ENCODE measurements around the gene UMODL1. TPM values are rescaled to one million over a fixed set of nuclear protein-coding genes. Genes with fewer than 3 reads are reported as not detected.

UMODL1 gene
- 0.08 TPM in 1 of 2 replicates, not detected in the other for total RNA-seq (2014; rRNA removed; shearing (Covaris generic))

GRCh38 chr21:42071146-42071737, at the start of gene UMODL1:
Gene UMODL1 (plus strand): TSS chr21:42071317. CDS start chr21:42071317, 0 bp downstream.
- DNase-seq (ENCODE audit: low spot score): no peak

- no peak for DNase-seq (ENCODE audit: low spot score)
Observed at GRCh38 chr21:42021371-42022090, 49.6 kb upstream of the UMODL1 start.

- no peak for DNase-seq (ENCODE audit: low spot score)
Observed at GRCh38 chr21:42022091-42022430, 49.1 kb upstream of the UMODL1 start.

- no peak for DNase-seq (ENCODE audit: low spot score)
Observed at GRCh38 chr21:42022906-42023305, 48.2 kb upstream of the UMODL1 start.

- DNase-seq (ENCODE audit: low spot score): no peak
Observed at GRCh38 chr21:42025376-42026081, 45.6 kb upstream of the UMODL1 start.

- no peak for DNase-seq (ENCODE audit: low spot score)
Observed at GRCh38 chr21:42026082-42026435, 45.1 kb upstream of the UMODL1 start.

- DNase-seq (ENCODE audit: low spot score): no peak
Observed at GRCh38 chr21:42027085-42027821, 43.9 kb upstream of the UMODL1 start.

- no peak for DNase-seq (ENCODE audit: low spot score)
Observed at GRCh38 chr21:42027822-42028765, 43.0 kb upstream of the UMODL1 start.

GRCh38 chr21:42028766-42029425, 42.2 kb upstream of the UMODL1 start:
- DNase-seq (ENCODE audit: low spot score): no peak

- DNase-seq (ENCODE audit: low spot score): no peak
Observed at GRCh38 chr21:42030311-42030710, 40.8 kb upstream of the UMODL1 start.

- no peak for DNase-seq (ENCODE audit: low spot score)
Observed at GRCh38 chr21:42031241-42031640, 39.9 kb upstream of the UMODL1 start.

GRCh38 chr21:42031816-42032215, 39.3 kb upstream of the UMODL1 start:
- DNase-seq (ENCODE audit: low spot score): no peak

- no peak for DNase-seq (ENCODE audit: low spot score)
Observed at GRCh38 chr21:42032266-42032665, 38.9 kb upstream of the UMODL1 start.

GRCh38 chr21:42032968-42033367, 38.1 kb upstream of the UMODL1 start:
- no peak for DNase-seq (ENCODE audit: low spot score)

GRCh38 chr21:42036313-42036712, 34.8 kb upstream of the UMODL1 start:
- DNase-seq (ENCODE audit: low spot score): no peak

- no peak for DNase-seq (ENCODE audit: low spot score)
Observed at GRCh38 chr21:42037516-42037915, 33.6 kb upstream of the UMODL1 start.

GRCh38 chr21:42037943-42038342, 33.2 kb upstream of the UMODL1 start:
- DNase-seq (ENCODE audit: low spot score): no peak

GRCh38 chr21:42038393-42038792, 32.7 kb upstream of the UMODL1 start:
- no peak for DNase-seq (ENCODE audit: low spot score)

GRCh38 chr21:42038826-42039425, 32.2 kb upstream of the UMODL1 start:
- DNase-seq (ENCODE audit: low spot score): no peak

GRCh38 chr21:42039470-42039901, 31.6 kb upstream of the UMODL1 start:
- DNase-seq (ENCODE audit: low spot score): no peak
